Measurements from ENCODE around the gene RNF151. TPM values are rescaled to one million over a fixed set of nuclear protein-coding genes. Genes with fewer than 3 reads are reported as not detected.

RNF151 gene
- total RNA-seq, 4 donors from 2014 or later: not detected

- Histone ChIP-seq H3K4me3 (peak within 1 kb of the TSS; percentile 89 to 100 (median 90)), H3K27me3 (peaks cover 3 to 35% (median 8%) of the 10 kb centered on the region in 4 donors), H3K4me1 (peaks cover 24 to 34% (median 30%) of the 10 kb centered on the region in 4 donors), H3K36me3 (peaks cover 31 to 35% (median 31%) of the 10 kb centered on the region in 4 donors), H3K27ac (replicated peaks in 1 of 4) (peak within 1 kb of the TSS; percentile 80 to 95 (median 92)), H3K9me3 (no peaks in the 10 kb centered on the region)
- 0% methylated on average over 1 of the region's 78 CpGs for WGBS
- TF ChIP-seq EP300 (IDR thresholded peaks at IDR 0.05) (no peak), POLR2AphosphoS5 (IDR thresholded peaks at IDR 0.05) (peak; percentile 99 to 100), POLR2A (IDR thresholded peaks at IDR 0.05; ENCODE audit: low read depth) (peak; percentile 89)
- TF ChIP-seq, protein P1, sequence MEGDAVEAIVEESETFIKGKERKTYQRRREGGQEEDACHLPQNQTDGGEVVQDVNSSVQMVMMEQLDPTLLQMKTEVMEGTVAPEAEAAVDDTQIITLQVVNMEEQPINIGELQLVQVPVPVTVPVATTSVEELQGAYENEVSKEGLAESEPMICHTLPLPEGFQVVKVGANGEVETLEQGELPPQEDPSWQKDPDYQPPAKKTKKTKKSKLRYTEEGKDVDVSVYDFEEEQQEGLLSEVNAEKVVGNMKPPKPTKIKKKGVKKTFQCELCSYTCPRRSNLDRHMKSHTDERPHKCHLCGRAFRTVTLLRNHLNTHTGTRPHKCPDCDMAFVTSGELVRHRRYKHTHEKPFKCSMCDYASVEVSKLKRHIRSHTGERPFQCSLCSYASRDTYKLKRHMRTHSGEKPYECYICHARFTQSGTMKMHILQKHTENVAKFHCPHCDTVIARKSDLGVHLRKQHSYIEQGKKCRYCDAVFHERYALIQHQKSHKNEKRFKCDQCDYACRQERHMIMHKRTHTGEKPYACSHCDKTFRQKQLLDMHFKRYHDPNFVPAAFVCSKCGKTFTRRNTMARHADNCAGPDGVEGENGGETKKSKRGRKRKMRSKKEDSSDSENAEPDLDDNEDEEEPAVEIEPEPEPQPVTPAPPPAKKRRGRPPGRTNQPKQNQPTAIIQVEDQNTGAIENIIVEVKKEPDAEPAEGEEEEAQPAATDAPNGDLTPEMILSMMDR (IDR thresholded peaks at IDR 0.05): peak in 1 of 3 experiments; percentile 42
- peak; percentile 98 for DNase-seq (ENCODE audit: extremely low spot score)
- intact Hi-C loops (cut with DNase I): no loop called here
These were observed 5.3 kb downstream of the RNF151 start, which contains the start of gene TBL3 for GRCh38 chr16:1971796-1972489. Gene TBL3 (plus strand): TSS chr16:1972053. CDS start chr16:1972165, 112 bp downstream.

- H3K9me3 ChIP-seq: no peaks in the 10 kb centered on the region
- intact Hi-C loops (cut with DNase I): no loop called here
- WGBS: 2% methylated on average over 20 of the region's 22 CpGs
These were observed 5.8 kb downstream of the RNF151 start for GRCh38 chr16:1972490-1972877.

DNA sequence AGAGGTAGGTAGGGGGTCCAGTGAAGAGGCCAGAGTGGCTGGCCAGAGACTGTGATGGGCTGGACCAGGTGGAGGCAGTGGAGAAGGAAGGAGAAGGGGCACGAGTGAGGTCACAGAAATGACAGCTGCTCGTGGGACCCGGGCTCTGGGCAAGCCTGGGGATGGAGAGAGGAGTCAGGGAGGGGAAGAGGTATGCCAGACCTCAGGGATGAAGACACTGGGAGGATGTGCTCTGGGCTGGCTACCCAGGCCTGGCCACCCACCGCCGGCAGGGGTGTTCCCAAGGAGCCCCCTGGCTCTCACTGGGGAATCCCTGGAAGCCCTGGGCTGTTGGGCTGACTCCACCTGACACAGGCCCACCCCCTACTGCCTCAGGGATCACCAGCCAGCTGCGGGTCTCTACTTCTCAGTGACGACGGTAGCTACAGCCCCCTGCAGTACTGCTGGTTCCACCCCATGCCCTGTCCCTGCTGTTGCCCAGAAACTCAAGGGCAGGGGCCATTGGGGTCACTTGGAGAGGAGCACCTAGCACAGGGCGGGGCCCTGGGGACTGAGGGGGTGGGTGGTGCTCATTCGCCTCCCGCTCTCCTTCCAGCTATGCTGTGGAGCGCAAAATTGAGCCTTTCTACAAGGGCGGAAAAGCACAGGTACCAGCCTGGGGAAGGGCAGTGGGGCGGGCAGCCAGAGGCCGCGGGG is 7.0 kb downstream of the RNF151 start:
- peak overlapping the region in 1 of 4 donors; percentile 91 for H3K4me3 ChIP-seq
- 92% methylated on average over 16 of the region's 16 CpGs for WGBS
- H3K9me3 ChIP-seq: no peaks in the 10 kb centered on the region
- H3K36me3 ChIP-seq: peaks cover 47 to 51% (median 48%) of the 10 kb centered on the region in 4 donors
- TF ChIP-seq EP300 (IDR thresholded peaks at IDR 0.05): no peak
- TF ChIP-seq POLR2A (IDR thresholded peaks at IDR 0.05; ENCODE audit: low read depth): no peak
- H3K27ac ChIP-seq (replicated peaks in 1 of 4): no peak overlapping the region
- H3K27me3 ChIP-seq: peaks cover 8 to 52% (median 15%) of the 10 kb centered on the region in 4 donors
- intact Hi-C loops (cut with DNase I): no loop called here
- no peak for DNase-seq (ENCODE audit: extremely low spot score)
- peaks cover 24 to 36% (median 30%) of the 10 kb centered on the region in 4 donors for H3K4me1 ChIP-seq

More at GRCh38 chr16:1972490-1972877, 5.8 kb downstream of the RNF151 start:
- TF ChIP-seq POLR2A (IDR thresholded peaks at IDR 0.05; ENCODE audit: low read depth) (no peak), EP300 (IDR thresholded peaks at IDR 0.05) (no peak), POLR2AphosphoS5 (IDR thresholded peaks at IDR 0.05) (no peak)
- TF ChIP-seq, protein P1 (IDR thresholded peaks at IDR 0.05): no peak
- peaks cover 24 to 34% (median 30%) of the 10 kb centered on the region in 4 donors for H3K4me1 ChIP-seq
- H3K27ac ChIP-seq (replicated peaks in 1 of 4): peak overlapping the region; percentile 80 to 95 (median 92)
- H3K4me3 ChIP-seq: peak overlapping the region; percentile 89 to 100 (median 90)
- peaks cover 6 to 41% (median 8%) of the 10 kb centered on the region in 4 donors for H3K27me3 ChIP-seq
- DNase-seq (ENCODE audit: extremely low spot score): no peak
- H3K36me3 ChIP-seq: peaks cover 36 to 40% (median 37%) of the 10 kb centered on the region in 4 donors

DNA sequence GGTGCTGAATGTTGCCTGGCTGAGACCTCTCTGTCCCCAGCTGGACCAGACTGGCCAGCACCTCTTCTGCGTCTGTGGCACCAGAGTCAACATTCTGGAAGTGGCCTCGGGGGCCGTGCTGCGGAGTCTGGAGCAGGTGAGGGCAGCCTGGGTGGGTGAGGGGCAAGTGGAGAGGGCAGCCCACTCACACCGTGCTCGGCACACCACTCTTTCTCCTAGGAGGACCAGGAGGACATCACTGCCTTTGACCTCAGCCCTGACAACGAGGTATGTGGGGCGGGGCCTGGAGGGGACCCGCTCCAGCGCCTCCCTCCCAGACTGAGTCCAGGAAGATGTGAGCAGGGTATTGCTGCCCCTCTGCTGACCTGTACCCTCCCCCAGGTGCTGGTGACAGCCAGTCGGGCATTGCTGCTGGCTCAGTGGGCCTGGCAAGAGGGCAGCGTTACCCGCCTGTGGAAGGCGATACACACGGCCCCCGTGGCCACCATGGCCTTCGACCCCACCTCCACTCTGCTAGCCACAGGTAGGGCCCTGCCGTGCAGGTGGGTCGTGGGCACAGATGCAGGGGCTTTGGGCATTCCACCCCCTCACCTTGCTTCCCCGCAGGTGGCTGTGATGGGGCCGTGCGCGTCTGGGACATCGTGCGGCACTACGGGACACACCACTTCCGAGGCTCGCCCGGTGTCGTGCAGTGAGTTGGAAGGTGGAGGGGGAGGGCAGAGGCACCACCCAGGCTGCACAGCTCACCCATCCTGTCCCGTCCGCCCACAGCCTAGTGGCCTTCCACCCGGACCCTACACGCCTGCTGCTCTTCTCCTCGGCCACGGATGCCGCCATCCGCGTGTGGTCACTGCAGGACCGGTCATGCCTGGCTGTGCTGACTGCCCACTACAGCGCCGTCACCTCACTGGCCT is 7.8 kb downstream of the RNF151 start:
- TF ChIP-seq, protein P1 (IDR thresholded peaks at IDR 0.05): no peak
- peaks cover 51 to 56% (median 53%) of the 10 kb centered on the region in 4 donors for H3K36me3 ChIP-seq
- 93% methylated on average over 24 of the region's 42 CpGs for WGBS
- H3K27me3 ChIP-seq: peaks cover 8 to 60% (median 23%) of the 10 kb centered on the region in 4 donors
- no peak overlapping the region for H3K4me3 ChIP-seq
- intact Hi-C loops (cut with DNase I): no loop called here
- no peaks in the 10 kb centered on the region for H3K9me3 ChIP-seq
- no peak overlapping the region for H3K27ac ChIP-seq (replicated peaks in 1 of 4)
- peaks cover 29 to 44% (median 35%) of the 10 kb centered on the region in 4 donors for H3K4me1 ChIP-seq
- no peak for DNase-seq (ENCODE audit: extremely low spot score)
